ENCODE data around the gene FLRT1.

DNA sequence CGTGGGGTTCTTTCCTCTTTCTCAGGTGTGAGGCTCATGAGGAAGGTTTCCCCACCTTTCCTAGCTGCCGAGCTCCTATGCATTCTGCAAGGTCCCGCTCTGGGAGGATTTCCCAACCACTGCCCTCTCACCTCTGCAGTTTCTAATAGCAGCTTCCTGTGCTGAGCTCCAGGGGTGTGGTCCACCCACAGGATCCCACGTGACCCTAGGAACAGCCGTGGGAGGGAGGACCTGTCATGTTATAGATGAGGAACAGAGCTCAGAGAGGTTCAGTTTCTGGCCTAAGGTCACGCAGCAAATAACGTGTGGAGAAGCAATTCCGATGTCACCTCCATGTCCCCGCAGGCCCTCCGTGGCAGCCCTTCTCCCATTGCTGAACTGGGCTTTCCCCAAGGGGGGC, 38.5 kb downstream of the FLRT1 start:
- TF ChIP-seq, protein P1, sequence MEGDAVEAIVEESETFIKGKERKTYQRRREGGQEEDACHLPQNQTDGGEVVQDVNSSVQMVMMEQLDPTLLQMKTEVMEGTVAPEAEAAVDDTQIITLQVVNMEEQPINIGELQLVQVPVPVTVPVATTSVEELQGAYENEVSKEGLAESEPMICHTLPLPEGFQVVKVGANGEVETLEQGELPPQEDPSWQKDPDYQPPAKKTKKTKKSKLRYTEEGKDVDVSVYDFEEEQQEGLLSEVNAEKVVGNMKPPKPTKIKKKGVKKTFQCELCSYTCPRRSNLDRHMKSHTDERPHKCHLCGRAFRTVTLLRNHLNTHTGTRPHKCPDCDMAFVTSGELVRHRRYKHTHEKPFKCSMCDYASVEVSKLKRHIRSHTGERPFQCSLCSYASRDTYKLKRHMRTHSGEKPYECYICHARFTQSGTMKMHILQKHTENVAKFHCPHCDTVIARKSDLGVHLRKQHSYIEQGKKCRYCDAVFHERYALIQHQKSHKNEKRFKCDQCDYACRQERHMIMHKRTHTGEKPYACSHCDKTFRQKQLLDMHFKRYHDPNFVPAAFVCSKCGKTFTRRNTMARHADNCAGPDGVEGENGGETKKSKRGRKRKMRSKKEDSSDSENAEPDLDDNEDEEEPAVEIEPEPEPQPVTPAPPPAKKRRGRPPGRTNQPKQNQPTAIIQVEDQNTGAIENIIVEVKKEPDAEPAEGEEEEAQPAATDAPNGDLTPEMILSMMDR (IDR thresholded peaks at IDR 0.05): no peak
- TF ChIP-seq EP300 (IDR thresholded peaks at IDR 0.05) (no peak), POLR2AphosphoS5 (IDR thresholded peaks at IDR 0.05) (no peak)
